ENCODE data around the gene CEP192.
"Not testable (repeated sequence)": the region's sequence is repeated elsewhere in the genome, so short reads cannot be mapped to it uniquely, and the experiment has no call there.

CEP192 gene

GRCh38 chr18:12980065-12980464 lies 11.1 kb upstream of the CEP192 start:
- DNase-seq; intact Hi-C loops (cut with DNase I): not testable (repeated sequence)

- intact Hi-C loops (cut with DNase I) = loop anchor here (2.0 kb wide), 1 partner anchor 41 kb away; the partner anchor contains the start of gene SEH1L
- no peak for DNase-seq
Observed at GRCh38 chr18:12989397-12990122, 1.6 kb upstream of the CEP192 start.

- intact Hi-C loops (cut with DNase I) = loop anchor here (2.0 kb wide), 1 partner anchor 41 kb away; the partner anchor contains the start of gene SEH1L
- no peak for DNase-seq
Observed at GRCh38 chr18:12990123-12990475, 1.1 kb upstream of the CEP192 start.

GRCh38 chr18:12990641-12990966 lies 558 bp upstream of the CEP192 start:
- intact Hi-C loops (cut with DNase I) = loop anchor here (2.0 kb wide), 1 partner anchor 42 kb away; the partner anchor contains the start of gene SEH1L
- no peak for DNase-seq

- DNase-seq = no peak
- intact Hi-C loops (cut with DNase I) = loop anchor here (2.0 kb wide), 1 partner anchor 43 kb away; the partner anchor contains the start of gene SEH1L
Observed at GRCh38 chr18:12991821-12992179, 638 bp downstream of the CEP192 start.

GRCh38 chr18:12993439-12993838 lies 2.3 kb downstream of the CEP192 start:
- no peak for DNase-seq
- intact Hi-C loops (cut with DNase I) = no loop called here

GRCh38 chr18:12995424-12995823 lies 4.3 kb downstream of the CEP192 start:
- intact Hi-C loops (cut with DNase I) = no loop called here
- no peak for DNase-seq

GRCh38 chr18:12995952-12996477 lies 4.9 kb downstream of the CEP192 start:
- DNase-seq = no peak
- intact Hi-C loops (cut with DNase I) = no loop called here

GRCh38 chr18:12996661-12997292 lies 5.6 kb downstream of the CEP192 start:
- intact Hi-C loops (cut with DNase I) = no loop called here
- DNase-seq = no peak

- DNase-seq; intact Hi-C loops (cut with DNase I): not testable (repeated sequence)
Observed at GRCh38 chr18:12997330-12997729, 6.2 kb downstream of the CEP192 start.

- intact Hi-C loops (cut with DNase I) = no loop called here
- no peak for DNase-seq
Observed at GRCh38 chr18:12998332-12999060, 7.3 kb downstream of the CEP192 start.

GRCh38 chr18:13003466-13003896 lies 12.3 kb downstream of the CEP192 start:
- intact Hi-C loops (cut with DNase I) = no loop called here
- DNase-seq = peak in 11 of 42 donors; percentile 13 to 51 (median 23)

GRCh38 chr18:13004396-13004795 lies 13.2 kb downstream of the CEP192 start:
- intact Hi-C loops (cut with DNase I) = no loop called here
- DNase-seq = peak in 2 of 42 donors; percentile 13

GRCh38 chr18:13005289-13005688 lies 14.1 kb downstream of the CEP192 start:
- DNase-seq = no peak
- intact Hi-C loops (cut with DNase I) = no loop called here

GRCh38 chr18:13006531-13007247 lies 15.5 kb downstream of the CEP192 start:
- no peak for DNase-seq
- intact Hi-C loops (cut with DNase I) = no loop called here

- intact Hi-C loops (cut with DNase I) = no loop called here
- DNase-seq = no peak
Observed at GRCh38 chr18:13007248-13007560, 16.0 kb downstream of the CEP192 start.

GRCh38 chr18:13011719-13012118 lies 20.6 kb downstream of the CEP192 start:
- intact Hi-C loops (cut with DNase I) = no loop called here
- no peak for DNase-seq

GRCh38 chr18:13014232-13014631 lies 23.1 kb downstream of the CEP192 start:
- DNase-seq = no peak
- intact Hi-C loops (cut with DNase I) = no loop called here

GRCh38 chr18:13014818-13015217 lies 23.7 kb downstream of the CEP192 start:
- no peak for DNase-seq
- intact Hi-C loops (cut with DNase I) = no loop called here
